ENCODE data around the gene TAF9B.

DNA sequence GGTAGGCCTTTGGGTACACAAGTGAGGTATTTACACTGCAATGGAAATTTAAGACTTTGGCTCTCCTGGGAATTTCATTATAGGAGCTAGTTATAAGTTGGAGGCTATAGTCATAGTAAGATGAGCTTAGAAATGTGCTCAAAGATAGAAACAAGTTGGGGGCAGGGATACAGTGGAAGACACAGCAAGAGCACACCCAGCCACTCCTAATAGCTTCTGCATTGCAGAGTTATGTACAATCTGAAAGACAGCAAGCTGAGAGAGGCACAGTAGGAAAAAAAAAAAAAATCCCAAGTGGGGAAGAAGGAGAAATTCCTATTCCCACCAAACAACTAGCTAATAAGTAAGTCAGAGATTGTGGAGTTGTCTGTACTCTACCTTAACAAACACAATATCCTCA, 41.9 kb upstream of the TAF9B start:
- TF ChIP-seq TARDBP (IDR thresholded peaks at IDR 0.05) (no peak), FOXM1 (IDR thresholded peaks at IDR 0.05; ENCODE audit: borderline replicate concordance) (no peak), ZNF384 (IDR thresholded peaks at IDR 0.05) (no peak), SUZ12 (IDR thresholded peaks at IDR 0.05) (no peak), NFRKB (IDR thresholded peaks at IDR 0.05) (no peak), HDGF (IDR thresholded peaks at IDR 0.05; ENCODE audit: borderline replicate concordance) (no peak), ELF4 (IDR thresholded peaks at IDR 0.05) (no peak), BHLHE40 (IDR thresholded peaks at IDR 0.05; ENCODE audit: borderline replicate concordance) (no peak)
